ENCODE data around the gene CYFIP1. TPM values are rescaled to one million over a fixed set of nuclear protein-coding genes. Genes with fewer than 3 reads are reported as not detected.

CYFIP1 gene
- total RNA-seq, 1 donor from 2014 or later: 16.4 TPM

GRCh38 chr15:22838292-22839042 is 141.7 kb downstream of the CYFIP1 start, which contains the start of gene NIPA2:
TSS of gene NIPA2 (plus strand) at chr15:22838666. CDS start at chr15:22851732, 13,066 bp downstream.
- POLR2A ChIA-PET: interaction anchor here (0.5 to 3.4 kb wide), 15 partner anchors 7 to 201 kb away, joined by 3 to 38 read pairs (median 6); partner anchors contain the start of genes NIPA1 and TUBGCP5
- peaks cover 37% of the 10 kb centered on the region for H3K36me3 Mint-ChIP-seq (ENCODE audit: low read depth)
- no peaks in the 10 kb centered on the region for H3K27me3 Mint-ChIP-seq
- CTCF ChIA-PET: no interaction called here
- DNase-seq (peak; percentile 99), ATAC-seq (ENCODE audit: low read depth) (peak; percentile 83)
- H3K4me1 Mint-ChIP-seq: peaks cover 34% of the 10 kb centered on the region
- TF ChIP-seq CTCF (IDR thresholded peaks at IDR 0.05): no peak
- intact Hi-C loops (cut with micrococcal nuclease): loop anchor here (1.0 to 2.0 kb wide), 3 partner anchors 20 to 52 kb away; partner anchors contain the start of gene NIPA1
- peaks cover 3% of the 10 kb centered on the region for H3K9me3 Mint-ChIP-seq
- peak within 1 kb of the TSS; percentile 94 for H3K4me3 Mint-ChIP-seq
- peak within 1 kb of the TSS; percentile 97 for H3K27ac Mint-ChIP-seq

GRCh38 chr15:22831473-22831872 is 148.7 kb downstream of the CYFIP1 start:
- intact Hi-C loops (cut with micrococcal nuclease): no loop called here
- Mint-ChIP-seq H3K4me3 (no peak overlapping the region), H3K36me3 (ENCODE audit: low read depth) (peaks cover 15% of the 10 kb centered on the region), H3K4me1 (no peaks in the 10 kb centered on the region), H3K9me3 (peaks cover 3% of the 10 kb centered on the region), H3K27me3 (no peaks in the 10 kb centered on the region), H3K27ac (no peak overlapping the region)
- ChIA-PET CTCF (no interaction called here), POLR2A (interaction anchor here (0.7 kb wide), 1 partner anchor 8 kb away, joined by 3 read pairs; no protein-coding TSS in a partner anchor)
- ATAC-seq (ENCODE audit: low read depth) (no peak), DNase-seq (no peak)
- no peak for TF ChIP-seq CTCF (IDR thresholded peaks at IDR 0.05)

- no peak for TF ChIP-seq CTCF (IDR thresholded peaks at IDR 0.05)
- peaks cover 45% of the 10 kb centered on the region for H3K36me3 Mint-ChIP-seq (ENCODE audit: low read depth)
- POLR2A ChIA-PET: no interaction called here
- no peaks in the 10 kb centered on the region for H3K4me1 Mint-ChIP-seq
- ATAC-seq (ENCODE audit: low read depth): no peak
- CTCF ChIA-PET: no interaction called here
- no peaks in the 10 kb centered on the region for H3K9me3 Mint-ChIP-seq
- DNase-seq: no peak
- intact Hi-C loops (cut with micrococcal nuclease): no loop called here
- H3K27ac Mint-ChIP-seq: no peak overlapping the region
- no peak overlapping the region for H3K4me3 Mint-ChIP-seq
- no peaks in the 10 kb centered on the region for H3K27me3 Mint-ChIP-seq
These were observed 153.0 kb downstream of the CYFIP1 start for GRCh38 chr15:22827125-22827524.

- Mint-ChIP-seq H3K4me3 (no peak overlapping the region), H3K27me3 (no peaks in the 10 kb centered on the region), H3K4me1 (no peaks in the 10 kb centered on the region), H3K27ac (no peak overlapping the region), H3K9me3 (no peaks in the 10 kb centered on the region), H3K36me3 (ENCODE audit: low read depth) (peaks cover 75% of the 10 kb centered on the region)
- TF ChIP-seq CTCF (IDR thresholded peaks at IDR 0.05): no peak
- DNase-seq: no peak
- CTCF ChIA-PET: no interaction called here
- ATAC-seq (ENCODE audit: low read depth): no peak
- intact Hi-C loops (cut with micrococcal nuclease): no loop called here
- POLR2A ChIA-PET: no interaction called here
These were observed 156.6 kb downstream of the CYFIP1 start for GRCh38 chr15:22823495-22824128.

GRCh38 chr15:22819651-22820050 is 160.5 kb downstream of the CYFIP1 start:
- DNase-seq (no peak), ATAC-seq (ENCODE audit: low read depth) (no peak)
- CTCF ChIA-PET: no interaction called here
- POLR2A ChIA-PET: no interaction called here
- Mint-ChIP-seq H3K9me3 (no peaks in the 10 kb centered on the region), H3K36me3 (ENCODE audit: low read depth) (peaks cover 57% of the 10 kb centered on the region), H3K27ac (no peak overlapping the region), H3K4me1 (no peaks in the 10 kb centered on the region), H3K27me3 (no peaks in the 10 kb centered on the region), H3K4me3 (no peak overlapping the region)
- intact Hi-C loops (cut with micrococcal nuclease): loop anchor here (2.0 kb wide), 1 partner anchor 19 kb away; the partner anchor contains the start of gene NIPA2
- TF ChIP-seq CTCF (IDR thresholded peaks at IDR 0.05): no peak
